ENCODE measurements around the gene RNF17.

DNA sequence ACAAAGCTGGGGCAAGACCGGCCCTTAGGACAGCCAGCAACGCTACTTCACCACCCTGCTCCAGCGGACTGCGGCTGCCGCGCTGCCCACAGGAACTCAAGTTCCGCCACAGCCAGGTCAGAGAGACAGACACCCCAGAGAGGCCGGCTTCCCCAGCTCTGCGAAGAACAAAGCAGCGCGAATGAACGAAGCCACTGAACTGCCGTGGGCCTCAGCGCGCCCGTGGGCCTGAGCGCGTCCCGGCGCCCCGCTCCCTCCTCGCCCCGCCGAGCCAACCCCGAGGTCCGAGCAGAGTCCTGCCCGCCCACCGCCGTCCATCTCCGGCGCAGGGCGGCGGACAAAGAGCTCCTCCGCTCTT is 158.4 kb downstream of the RNF17 start:
- TF ChIP-seq, protein P1, sequence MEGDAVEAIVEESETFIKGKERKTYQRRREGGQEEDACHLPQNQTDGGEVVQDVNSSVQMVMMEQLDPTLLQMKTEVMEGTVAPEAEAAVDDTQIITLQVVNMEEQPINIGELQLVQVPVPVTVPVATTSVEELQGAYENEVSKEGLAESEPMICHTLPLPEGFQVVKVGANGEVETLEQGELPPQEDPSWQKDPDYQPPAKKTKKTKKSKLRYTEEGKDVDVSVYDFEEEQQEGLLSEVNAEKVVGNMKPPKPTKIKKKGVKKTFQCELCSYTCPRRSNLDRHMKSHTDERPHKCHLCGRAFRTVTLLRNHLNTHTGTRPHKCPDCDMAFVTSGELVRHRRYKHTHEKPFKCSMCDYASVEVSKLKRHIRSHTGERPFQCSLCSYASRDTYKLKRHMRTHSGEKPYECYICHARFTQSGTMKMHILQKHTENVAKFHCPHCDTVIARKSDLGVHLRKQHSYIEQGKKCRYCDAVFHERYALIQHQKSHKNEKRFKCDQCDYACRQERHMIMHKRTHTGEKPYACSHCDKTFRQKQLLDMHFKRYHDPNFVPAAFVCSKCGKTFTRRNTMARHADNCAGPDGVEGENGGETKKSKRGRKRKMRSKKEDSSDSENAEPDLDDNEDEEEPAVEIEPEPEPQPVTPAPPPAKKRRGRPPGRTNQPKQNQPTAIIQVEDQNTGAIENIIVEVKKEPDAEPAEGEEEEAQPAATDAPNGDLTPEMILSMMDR (IDR thresholded peaks at IDR 0.05; ENCODE audit: low read length): no peak
- TF ChIP-seq EZH2phosphoT487 (IDR thresholded peaks at IDR 0.05; ENCODE audit: low read length): no peak
- no peak for TF ChIP-seq EZH2 (optimal IDR thresholded peaks at IDR 0.05; ENCODE audit: low read depth, low read length)

Measured in MM.1S (cell line).